Stimulated activated CD8-positive, alpha-beta memory T cell treated with anti-CD3 and anti-CD28 coated beads, Interleukin-7, amount 100 ng/mL, for 24 hours (primary cell): ENCODE data around the gene RALBP1.

Source experiments
- DNase-seq: peaks from one replicate; pipeline ENCODE4 v3.0.0-alpha.2; 2020; ENCODE audit warnings: low read depth

The RALBP1 gene

GRCh38 chr18:9547782-9548181, 72.5 kb downstream of the RALBP1 start:
- no peak for DNase-seq

- no peak for DNase-seq
These were observed 74.1 kb downstream of the RALBP1 start for GRCh38 chr18:9549405-9549804.

DNA sequence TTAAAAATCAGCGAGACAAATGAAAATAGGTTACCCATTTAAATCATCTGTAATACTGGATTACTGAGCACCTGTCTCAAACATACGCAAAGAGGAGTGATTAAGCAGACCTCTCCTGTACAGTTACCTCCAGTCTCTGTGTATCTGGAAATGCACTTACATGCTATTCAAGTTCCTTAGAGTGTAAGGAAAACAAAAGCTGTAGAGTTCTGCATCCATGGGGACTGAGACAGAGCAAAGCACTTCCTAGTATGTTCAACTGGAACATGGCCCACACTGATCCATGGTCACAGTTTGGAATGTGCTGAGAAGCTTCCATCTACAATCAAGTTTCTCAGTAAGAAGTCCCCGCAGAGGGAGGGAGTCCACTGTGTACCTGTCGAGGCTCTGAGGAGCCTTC, 75.1 kb downstream of the RALBP1 start:
- DNase-seq = no peak

- DNase-seq = no peak
These were observed 76.9 kb downstream of the RALBP1 start for GRCh38 chr18:9552191-9552590.

DNA sequence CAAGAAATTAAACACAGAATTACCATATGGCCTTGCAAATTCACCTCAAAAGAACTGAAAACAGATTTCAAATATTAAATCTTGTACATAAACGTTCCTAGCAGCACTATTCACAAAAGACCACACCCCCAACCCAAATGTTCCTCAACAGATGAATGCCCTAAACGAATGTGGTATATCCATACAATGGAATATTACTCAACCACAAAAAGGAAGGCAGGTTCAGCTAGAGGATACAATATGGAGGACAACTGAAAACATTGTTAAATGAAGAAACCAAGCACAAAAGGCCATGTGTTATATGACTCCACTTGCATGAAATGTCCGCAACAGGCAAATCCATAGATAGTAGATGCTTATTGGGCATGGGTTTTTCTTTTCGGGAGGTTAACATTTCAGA, 77.3 kb downstream of the RALBP1 start:
- DNase-seq = no peak

DNA sequence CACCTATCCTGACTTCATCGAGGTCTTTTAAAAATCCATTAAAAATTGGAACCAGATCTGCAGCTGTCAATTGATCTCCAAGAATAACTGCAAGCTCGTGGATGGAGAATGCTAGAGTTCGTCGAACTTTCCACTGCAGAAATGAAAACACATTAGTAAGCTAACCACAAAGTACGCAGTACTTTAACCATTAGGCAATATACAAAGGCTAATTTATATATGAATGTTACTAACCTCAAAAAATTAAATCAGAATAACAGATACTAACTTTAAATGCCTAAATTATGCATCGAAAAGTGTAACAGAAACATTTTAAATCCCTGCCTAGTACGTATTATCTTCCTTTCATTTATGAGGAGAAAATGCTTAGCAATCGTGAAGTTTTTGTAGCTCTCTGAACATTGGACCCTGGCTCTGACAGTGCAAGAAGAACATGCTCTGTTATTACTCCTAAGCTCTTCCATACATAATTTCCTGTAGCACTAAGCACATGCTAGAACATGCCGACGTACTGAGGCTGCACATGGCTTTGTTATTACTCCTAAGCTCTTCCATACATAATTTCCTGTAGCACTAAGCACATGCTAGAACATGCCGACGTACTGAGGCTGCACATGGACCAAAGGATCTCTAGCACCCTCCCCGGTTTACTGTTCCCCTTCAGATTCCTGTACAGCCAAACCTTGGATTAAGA, 82.1 kb downstream of the RALBP1 start:
- no peak for DNase-seq

- no peak for DNase-seq
These were observed 83.2 kb downstream of the RALBP1 start for GRCh38 chr18:9558387-9559064.

- DNase-seq = no peak
These were observed 83.9 kb downstream of the RALBP1 start for GRCh38 chr18:9559253-9559652.

DNA sequence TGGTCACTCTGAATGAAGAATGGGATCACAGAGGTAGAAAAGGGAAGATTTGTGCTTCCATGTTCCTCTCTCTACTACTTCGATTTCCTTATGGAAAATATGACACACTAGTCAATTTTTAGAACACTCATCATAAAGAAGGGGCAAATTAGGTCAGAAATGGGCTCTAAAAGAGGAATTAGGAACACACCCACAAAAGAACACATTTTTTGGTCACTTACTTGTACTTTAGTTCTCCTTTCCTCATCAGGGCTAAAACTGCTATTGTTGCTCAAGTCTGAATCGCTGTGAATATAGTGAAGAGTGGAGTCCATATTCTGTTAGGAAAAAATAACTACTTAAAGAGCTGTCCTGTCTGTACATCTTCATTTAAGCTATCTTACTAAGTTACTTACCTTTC, 86.4 kb downstream of the RALBP1 start:
- DNase-seq = no peak

GRCh38 chr18:9562584-9562983, 87.3 kb downstream of the RALBP1 start:
- DNase-seq = no peak

DNA sequence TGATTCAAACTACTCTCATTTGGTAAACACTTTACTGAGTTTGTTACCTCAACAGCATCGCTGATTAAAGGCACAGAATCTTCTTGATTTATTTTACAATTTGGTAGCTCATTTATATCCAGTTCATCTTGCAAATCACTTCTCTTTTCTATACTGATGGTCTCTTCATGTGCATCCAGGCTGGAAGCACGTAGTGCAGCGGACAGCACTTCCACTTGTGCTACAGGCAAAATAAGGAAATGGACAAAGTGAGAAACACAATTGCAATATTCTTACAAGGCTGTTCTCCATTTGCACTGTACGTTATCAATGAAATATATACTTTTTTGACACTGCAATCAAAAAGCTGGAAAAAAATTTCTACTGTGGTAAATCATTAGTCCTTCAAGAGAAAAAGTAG, 88.0 kb downstream of the RALBP1 start:
- DNase-seq = no peak

DNA sequence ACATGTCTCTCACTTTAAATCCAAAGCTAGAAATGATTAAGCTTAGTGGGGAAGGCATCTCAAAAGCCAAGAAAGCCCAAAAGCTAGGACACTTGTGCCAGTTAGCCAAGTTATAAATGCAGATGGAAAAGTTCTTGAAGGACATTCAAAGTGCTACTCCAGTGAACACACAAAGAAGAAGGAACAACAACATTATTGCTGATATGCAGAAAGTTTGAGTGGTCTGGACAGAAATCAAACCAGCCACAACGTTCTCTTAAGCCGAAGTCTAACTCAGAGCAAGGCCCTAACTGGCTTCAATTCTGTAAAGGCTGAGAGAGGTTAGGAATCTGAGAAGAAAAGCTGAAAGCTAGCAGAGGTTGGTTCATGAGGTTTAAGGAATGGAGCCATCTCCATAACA, 90.1 kb downstream of the RALBP1 start:
- DNase-seq = no peak

DNA sequence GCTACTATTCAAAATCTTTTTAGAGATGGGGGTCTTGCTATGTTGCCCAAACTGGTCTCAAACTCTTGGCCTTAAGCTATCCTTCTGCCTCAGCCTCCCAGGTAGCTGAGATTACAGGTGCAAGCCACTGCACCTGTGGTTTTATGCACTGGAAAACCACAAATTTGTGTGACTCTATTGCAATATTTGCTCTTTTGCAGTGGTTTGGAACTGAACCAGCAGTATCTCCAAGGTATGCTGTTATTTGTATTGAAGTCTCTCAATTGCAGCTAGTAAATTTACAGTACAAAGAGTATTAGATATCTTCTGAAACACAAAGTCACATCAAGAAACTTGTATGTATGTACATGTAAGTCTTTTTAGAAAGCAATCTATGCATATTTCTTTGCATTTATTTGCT, 92.9 kb downstream of the RALBP1 start:
- no peak for DNase-seq

DNA sequence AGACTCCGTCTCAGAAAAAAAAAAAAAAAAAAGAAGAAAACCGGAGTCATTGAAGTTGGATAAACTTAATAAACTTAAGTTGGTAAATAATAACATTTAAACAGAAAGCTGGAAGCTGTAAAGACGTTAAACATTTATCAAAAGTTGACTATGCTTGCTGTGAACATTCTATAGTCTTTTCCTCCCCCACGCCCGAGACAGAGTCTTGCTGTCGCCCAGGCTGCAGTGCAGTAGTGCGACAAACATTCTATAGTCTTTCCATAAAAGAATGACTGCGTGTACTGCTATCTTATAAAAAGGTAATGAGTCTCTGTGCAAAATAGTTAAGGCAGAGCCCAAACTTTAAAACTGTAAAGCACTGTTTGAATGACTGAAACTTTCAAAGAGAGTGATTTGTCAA, 93.9 kb downstream of the RALBP1 start:
- DNase-seq = no peak

DNA sequence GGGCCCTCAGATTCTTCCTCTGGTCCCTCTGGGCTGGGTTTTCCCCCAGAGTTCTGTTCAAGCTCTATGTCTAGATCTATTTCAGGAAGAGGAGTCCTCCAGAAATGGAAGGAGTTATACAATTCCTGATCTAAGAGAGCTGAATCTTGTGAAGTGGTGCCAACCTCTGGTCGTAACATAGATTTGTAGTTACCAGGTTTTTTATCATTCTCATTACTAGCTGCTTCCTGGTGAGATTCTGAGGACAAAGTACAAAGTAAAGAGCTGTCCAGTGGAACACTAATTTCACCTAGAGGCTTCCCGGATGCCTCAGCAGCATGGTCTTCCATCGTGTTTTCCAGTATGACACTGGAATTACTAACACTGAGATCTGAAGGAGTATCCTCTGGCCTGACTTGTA, 94.9 kb downstream of the RALBP1 start:
- DNase-seq = no peak

DNA sequence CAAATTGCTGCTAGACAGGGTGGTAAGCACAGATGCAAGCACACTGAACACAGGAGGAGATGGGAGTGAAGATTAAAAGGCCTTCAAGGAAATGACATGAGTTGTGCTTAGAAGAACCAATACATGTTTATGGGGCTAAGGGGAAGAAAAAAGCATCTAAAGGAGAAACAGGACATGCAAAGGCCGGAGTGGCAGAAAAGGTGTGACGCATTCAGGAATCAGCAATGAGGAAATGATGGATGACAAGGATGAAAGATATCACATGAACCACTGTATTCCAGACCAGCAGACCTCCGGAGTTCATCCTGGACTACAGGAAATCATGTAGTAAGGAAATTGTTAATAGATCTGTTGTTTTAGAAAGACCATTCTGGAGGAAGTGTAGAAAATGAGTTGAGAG, 96.2 kb downstream of the RALBP1 start:
- no peak for DNase-seq

DNA sequence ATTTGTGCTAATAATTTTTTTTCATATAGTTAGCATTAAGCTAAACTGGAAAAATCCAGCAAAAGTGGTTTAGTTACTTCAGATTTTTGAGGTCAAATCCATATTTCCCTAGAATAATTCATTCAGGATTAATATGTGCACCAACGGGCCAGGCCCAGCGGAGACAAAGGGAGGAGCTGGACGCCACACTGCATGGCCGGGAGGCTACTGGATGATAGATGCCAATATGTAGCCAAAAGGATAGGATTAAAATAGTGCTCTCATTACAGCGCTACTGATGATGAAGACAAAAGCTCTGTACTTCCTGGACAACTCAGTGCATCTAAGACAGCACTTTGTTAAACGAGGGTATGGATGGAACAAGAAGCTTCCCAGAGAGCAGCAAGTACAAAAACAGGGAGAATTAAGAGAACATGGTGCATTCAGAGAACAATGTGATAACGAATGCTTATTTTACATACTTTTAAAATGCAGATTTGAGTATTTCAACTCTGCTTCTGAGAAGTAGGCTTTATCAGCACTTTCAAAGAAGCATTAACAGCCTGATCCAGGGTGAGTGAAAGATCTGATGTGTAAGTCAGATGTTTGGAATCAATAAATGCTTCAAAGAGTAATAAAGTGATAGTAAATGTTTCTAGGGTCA, 99.3 kb downstream of the RALBP1 start:
- no peak for DNase-seq

GRCh38 chr18:9575558-9575957, 100.2 kb downstream of the RALBP1 start:
- no peak for DNase-seq

DNA sequence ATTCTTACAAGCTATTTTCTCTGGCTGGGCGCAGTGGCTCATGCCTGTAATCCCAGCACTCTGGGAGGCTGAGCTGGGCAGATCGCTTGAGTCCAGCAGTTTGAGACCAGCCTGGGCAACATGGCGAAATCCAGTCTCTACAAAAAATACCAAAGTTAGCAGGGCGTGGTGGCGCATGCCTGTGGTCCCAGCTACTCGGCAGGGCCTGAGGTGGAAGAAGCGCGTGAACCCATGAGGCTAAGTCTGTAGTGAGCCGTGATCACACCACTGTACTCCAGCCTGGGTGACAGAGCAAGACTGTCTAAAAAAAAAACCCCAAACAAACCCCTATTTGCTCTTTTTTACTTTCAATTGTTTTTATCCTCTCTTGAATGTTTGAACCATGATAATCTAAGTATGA, 102.0 kb downstream of the RALBP1 start:
- no peak for DNase-seq

- no peak for DNase-seq
These were observed 103.0 kb downstream of the RALBP1 start for GRCh38 chr18:9578306-9578705.

DNA sequence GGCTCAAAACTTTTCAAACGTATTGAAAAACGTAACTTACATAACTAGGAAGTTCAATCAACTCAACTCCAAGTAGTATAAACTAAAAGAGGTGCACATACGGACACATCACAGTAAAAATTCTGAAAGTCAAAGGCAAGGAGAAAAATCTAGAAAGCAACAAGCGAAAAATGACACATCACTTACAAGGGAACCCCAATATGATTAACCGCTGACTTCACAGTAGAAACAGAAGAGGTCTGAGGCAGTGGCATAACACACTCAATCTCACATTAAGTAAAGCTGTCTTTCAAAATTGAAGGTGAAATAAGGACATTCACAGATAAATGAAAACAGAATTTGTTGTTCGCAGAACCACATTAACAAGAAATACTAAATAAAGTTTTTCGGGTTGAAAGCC, 106.4 kb downstream of the RALBP1 start:
- no peak for DNase-seq

GRCh38 chr18:9586814-9587213, 111.5 kb downstream of the RALBP1 start:
- DNase-seq = no peak
